K562 (cell line): ENCODE measurements around the gene PLAGL1. TPM values are rescaled to one million over a fixed set of nuclear protein-coding genes. Genes with fewer than 3 reads are reported as not detected.

Experiments used
- AFF1 ChIP-seq, 2 experiments: fragments of 450-650 bp; IDR thresholded peaks; 2 replicates each; pipeline ENCODE4 v1.6.1; 2018; ENCODE audit warnings: mild to moderate bottlenecking in 2 of 2, low read depth in 1 of 2; ENCODE audit not compliant: partially characterized antibody in 2 of 2
- ATF1 ChIP-seq, 2 experiments: fragments of 450-650 bp in 1 of 2; IDR thresholded peaks; 2 replicates each; pipeline ENCODE4 v1.6.1; 2016; ENCODE audit warnings: missing compliant biosample characterization in 1 of 2, missing genetic modification characterization in 1 of 2
- ATF3 ChIP-seq, 2 experiments: fragments of 450-650 bp in 1 of 2; sonication (generic) in 1 of 2; formaldehyde crosslinking in 1 of 2; IDR thresholded peaks in 1 of 2; conservative IDR thresholded peaks in 1 of 2; 2 replicates each; pipeline versions ENCODE4 v1.6.1 to v1.8.1; 2016 to 2023; ENCODE audit warnings: mild to moderate bottlenecking in 2 of 2, moderate library complexity in 2 of 2, inconsistent platforms in 1 of 2, missing genetic modification reagents in 1 of 2
- CBX8 ChIP-seq: fragments of 200-600 bp; sonication (generic); IDR thresholded peaks from 2 replicates; pipeline ENCODE4 v1.6.1; 2012; ENCODE audit warnings: borderline replicate concordance, mixed run types, low read depth, mild to moderate bottlenecking, moderate library complexity, mixed read lengths, low read length, control low read depth, inconsistent platforms; ENCODE audit not compliant: poor library complexity, severe bottlenecking; ENCODE audit errors: extremely low read depth
- CREM ChIP-seq: IDR thresholded peaks from 2 replicates; pipeline ENCODE4 v1.6.1; 2014; ENCODE audit warnings: antibody characterized with exemption, low read depth
- DIDO1 ChIP-seq: fragments of 450-650 bp; IDR thresholded peaks from 2 replicates; pipeline ENCODE4 v1.6.1; 2016; ENCODE audit warnings: low read depth, missing biosample characterization, missing genetic modification characterization
- EGR1 ChIP-seq: fragments of 450-650 bp; conservative IDR thresholded peaks from 2 replicates; pipeline ENCODE4 v1.6.1; 2017; ENCODE audit warnings: mild to moderate bottlenecking
- FOSL1 ChIP-seq: fragments of 200-800 bp; sonication (Bioruptor generic); conservative IDR thresholded peaks from 2 replicates; pipeline ENCODE4 v1.6.1; 2016; ENCODE audit warnings: missing genetic modification characterization, missing compliant biosample characterization
- MAZ ChIP-seq, 2 experiments: fragments of 450-650 bp in 1 of 2; sonication (generic) in 1 of 2; formaldehyde crosslinking; IDR thresholded peaks in 1 of 2; conservative IDR thresholded peaks in 1 of 2; 2 replicates each; pipeline versions ENCODE4 v1.4.0 to v1.5.0; 2020; ENCODE audit warnings: mild to moderate bottlenecking in 1 of 2, missing genetic modification reagents in 1 of 2
- ZNF407 ChIP-seq: fragments of 450-650 bp; IDR thresholded peaks from 2 replicates; pipeline ENCODE4 v1.6.1; 2016; ENCODE audit warnings: low read depth
- polyA plus RNA-seq, 8 experiments: library from polyadenylated mRNA; depleted of rRNA in 4 of 8; stranded (reverse) in 5 of 8; unstranded in 3 of 8; fragments of >200 nt; fragmentation: Nextera tagmentation in 2 of 8; fragmentation: Illumina TruSeq in 1 of 8; extraction: Ambion mirVana in 2 of 8; extraction: Trizol in 1 of 8; gene quantifications; 2 replicates each; pipeline versions ENCODE4 v1.2.1 to v1.2.3, GENCODE V29; 2011 to 2014; ENCODE audit warnings: inconsistent platforms in 1 of 8, missing spikeins in 1 of 8
- total RNA-seq, 7 experiments: library from RNA; depleted of rRNA in 6 of 7; stranded (reverse); fragments of >200 nt in 6 of 7; fragmentation: Illumina TruSeq in 2 of 7; extraction: Trizol in 2 of 7; gene quantifications; 2 replicates each; pipeline versions ENCODE4 v1.2.1 to v1.2.3, GENCODE V29; 2011 to 2021; ENCODE audit warnings: low replicate concordance in 1 of 7

Gene PLAGL1
- total and polyA plus RNA-seq, 9 of the 15 experiments (the other 6 are each of a cell fraction or from before 2014, with no cell fraction given) = 4.9 to 29.6 (median 13.2) TPM

- TF ChIP-seq ZNF407 = no peak
- TF ChIP-seq CBX8 = no peak
- TF ChIP-seq CREM = peak; percentile 26; the same call in 1 of the 2 replicates
- TF ChIP-seq FOSL1 (tag) = peak; percentile 81
- TF ChIP-seq ATF1 (CRISPR knock-in tag; IDR thresholded peaks at IDR 0.05) = no peak
- peak; percentile 45; the same call in 1 of the 2 replicates for TF ChIP-seq ATF1 (tag; IDR thresholded peaks at IDR 0.05)
- TF ChIP-seq MAZ (CRISPR knock-in tag; conservative IDR thresholded peaks at IDR 0.05 in 1 of 2, IDR thresholded peaks at IDR 0.05 in 1 of 2) = 0 out of 4 replicates have a peak, but pooled peaks of 1 of the 2 experiments have one; percentile 12
- TF ChIP-seq ATF3 (IDR thresholded peaks at IDR 0.05) = peak; percentile 90
- TF ChIP-seq ATF3 (CRISPR knock-in tag; conservative IDR thresholded peaks at IDR 0.05) = no peak
- TF ChIP-seq AFF1 (IDR thresholded peaks at IDR 0.05; ENCODE audit: low read depth in 1 of 2, partially characterized antibody in 2 of 2) = peak in 1 of 2 experiments; percentile 14
- TF ChIP-seq EGR1 = peak; percentile 61; the same call in 1 of the 2 replicates
- no peak for TF ChIP-seq DIDO1
Observed at GRCh38 chr6:144006736-144007477, 1.2 kb downstream of the PLAGL1 start (continued).
